SK-N-SH (cell line): ENCODE results near the gene CASK.

Experiments
- CTCF ChIP-seq: fragments of 200-600 bp; sonication (generic); IDR thresholded peaks from 2 replicates; pipeline ENCODE4 v1.6.1; 2017; ENCODE audit warnings: antibody characterized with exemption, mild to moderate bottlenecking, moderate library complexity
- EP300 ChIP-seq, 2 experiments: IDR thresholded peaks; 2 replicates each; pipeline versions ENCODE4 v1.4.0 to v1.6.1; 2012; ENCODE audit warnings: borderline replicate concordance in 1 of 2, low read depth in 1 of 2, low read length in 1 of 2
- EZH2phosphoT487 ChIP-seq: fragments of 200-600 bp; sonication (generic); IDR thresholded peaks from 2 replicates; pipeline ENCODE4 v1.6.1; 2017; ENCODE audit warnings: low read depth, mixed run types, mild to moderate bottlenecking, antibody characterized with exemption, moderate library complexity, borderline replicate concordance
- FOSL2 ChIP-seq: IDR thresholded peaks from 2 replicates; pipeline ENCODE4 v1.4.0; 2012; ENCODE audit warnings: low read depth, mild to moderate bottlenecking, moderate library complexity, borderline replicate concordance
- FOXM1 ChIP-seq: IDR thresholded peaks from 2 replicates; pipeline ENCODE4 v1.4.0; 2012; ENCODE audit warnings: low read depth, mild to moderate bottlenecking
- GABPA ChIP-seq: IDR thresholded peaks from 2 replicates; pipeline ENCODE4 v1.4.0; 2012; ENCODE audit warnings: low read depth, mild to moderate bottlenecking
- GATA2 ChIP-seq: sonication (generic); formaldehyde crosslinking; IDR thresholded peaks from 2 replicates; pipeline ENCODE4 v1.5.0; 2020; ENCODE audit warnings: mild to moderate bottlenecking, missing genetic modification reagents
- NRF1 ChIP-seq: IDR thresholded peaks from 2 replicates; pipeline ENCODE4 v1.6.1; 2012; ENCODE audit warnings: low read depth, mild to moderate bottlenecking, low read length
- POLR2AphosphoS5 ChIP-seq: IDR thresholded peaks from 2 replicates; pipeline ENCODE4 v1.6.1; 2012; ENCODE audit warnings: low read depth, low read length
- RAD21 ChIP-seq: IDR thresholded peaks from 2 replicates; pipeline ENCODE4 v1.6.1; 2012; ENCODE audit warnings: mild to moderate bottlenecking, low read length
- TAF1 ChIP-seq: IDR thresholded peaks from 2 replicates; pipeline ENCODE4 v1.6.1; 2012; ENCODE audit warnings: low read depth, mild to moderate bottlenecking, low read length, moderate library complexity, borderline replicate concordance
- YY1 ChIP-seq: IDR thresholded peaks from 2 replicates; pipeline ENCODE4 v1.4.0; 2012; ENCODE audit warnings: low read depth, mild to moderate bottlenecking
- TF ChIP-seq, protein P1 (sequence below): IDR thresholded peaks from 2 replicates; pipeline ENCODE4 v1.4.0; 2012; ENCODE audit warnings: low read depth, borderline replicate concordance

DNA sequence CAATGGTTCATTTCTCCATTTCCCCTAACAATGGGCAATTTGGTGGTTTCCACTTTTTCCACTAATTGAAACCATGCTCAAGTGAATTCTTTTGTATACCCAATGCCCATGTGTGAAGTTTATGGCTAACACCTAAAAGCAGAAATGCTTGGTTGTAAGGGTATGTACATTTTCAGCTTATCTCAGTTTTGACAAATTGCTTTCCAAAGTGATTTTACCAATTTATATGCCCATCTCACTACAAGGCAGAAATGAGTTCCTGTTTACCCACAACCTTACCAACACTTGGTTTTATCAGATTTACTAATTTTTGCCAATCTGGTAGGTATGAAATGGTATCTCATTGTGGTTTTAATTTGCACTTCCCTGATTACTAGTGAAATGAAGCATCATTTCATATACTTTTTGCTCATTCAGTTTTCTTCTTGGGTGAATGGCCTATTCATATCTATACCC lies 219.8 kb downstream of the CASK start:
- no peak for TF ChIP-seq CTCF
- TF ChIP-seq EP300 (IDR thresholded peaks at IDR 0.05; ENCODE audit: borderline replicate concordance in 1 of 2, low read depth in 1 of 2, low read length in 1 of 2) = no peak
- no peak for TF ChIP-seq TAF1
- TF ChIP-seq EZH2phosphoT487 = no peak
- TF ChIP-seq POLR2AphosphoS5 = no peak
- no peak for TF ChIP-seq NRF1
- no peak for TF ChIP-seq GATA2 (CRISPR knock-in tag)
- TF ChIP-seq YY1 = no peak
- TF ChIP-seq RAD21 = no peak
- TF ChIP-seq GABPA = no peak
- TF ChIP-seq FOXM1 = no peak
- TF ChIP-seq, protein P1, sequence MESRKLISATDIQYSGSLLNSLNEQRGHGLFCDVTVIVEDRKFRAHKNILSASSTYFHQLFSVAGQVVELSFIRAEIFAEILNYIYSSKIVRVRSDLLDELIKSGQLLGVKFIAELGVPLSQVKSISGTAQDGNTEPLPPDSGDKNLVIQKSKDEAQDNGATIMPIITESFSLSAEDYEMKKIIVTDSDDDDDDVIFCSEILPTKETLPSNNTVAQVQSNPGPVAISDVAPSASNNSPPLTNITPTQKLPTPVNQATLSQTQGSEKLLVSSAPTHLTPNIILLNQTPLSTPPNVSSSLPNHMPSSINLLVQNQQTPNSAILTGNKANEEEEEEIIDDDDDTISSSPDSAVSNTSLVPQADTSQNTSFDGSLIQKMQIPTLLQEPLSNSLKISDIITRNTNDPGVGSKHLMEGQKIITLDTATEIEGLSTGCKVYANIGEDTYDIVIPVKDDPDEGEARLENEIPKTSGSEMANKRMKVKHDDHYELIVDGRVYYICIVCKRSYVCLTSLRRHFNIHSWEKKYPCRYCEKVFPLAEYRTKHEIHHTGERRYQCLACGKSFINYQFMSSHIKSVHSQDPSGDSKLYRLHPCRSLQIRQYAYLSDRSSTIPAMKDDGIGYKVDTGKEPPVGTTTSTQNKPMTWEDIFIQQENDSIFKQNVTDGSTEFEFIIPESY = no peak
- no peak for TF ChIP-seq FOSL2
